ENCODE data around the gene HLCS. TPM values are rescaled to one million over a fixed set of nuclear protein-coding genes. Genes with fewer than 3 reads are reported as not detected.

The HLCS gene
- total RNA-seq, 1 experiment from 2014 or later, result 12.7 TPM

- H3T11ph ChIP-seq (ENCODE audit: low read length), result no peak overlapping the region
- DNase-seq, result no peak
- H3K27ac Mint-ChIP-seq, result no peak overlapping the region
- H3K79me2 ChIP-seq (ENCODE audit: insufficient read depth, low read length), result no peaks in the 10 kb centered on the region
- no peak overlapping the region for H3K23ac ChIP-seq (ENCODE audit: insufficient read length, low read depth, low read length)
- peaks cover 64% of the 10 kb centered on the region for H3K27me3 Mint-ChIP-seq (ENCODE audit: low read depth)
- H3K18ac ChIP-seq (ENCODE audit: insufficient read length, low read depth, low read length), result no peak overlapping the region
- H3K9ac ChIP-seq (ENCODE audit: extremely low read depth, insufficient read length, low read length), result no peak overlapping the region
- no peak overlapping the region for H2BK5ac ChIP-seq (ENCODE audit: insufficient read length, low read length)
- no peak overlapping the region for H3K14ac ChIP-seq (ENCODE audit: insufficient read depth, low read length)
- TF ChIP-seq CTCF (conservative IDR thresholded peaks at IDR 0.05), result no peak
- H3K27me3 ChIP-seq (ENCODE audit: insufficient read depth, low read length), result no peaks in the 10 kb centered on the region; the same call in 1 of the 2 replicates
- no peak overlapping the region for H4K5ac ChIP-seq (ENCODE audit: insufficient read length, low read depth, low read length)
- H3K23me2 ChIP-seq (ENCODE audit: insufficient read length, low read depth, low read length, poor library complexity, severe bottlenecking), result no peaks in the 10 kb centered on the region
- H2BK12ac ChIP-seq (ENCODE audit: insufficient read length, low read depth, low read length), result no peak overlapping the region
- H3K79me1 ChIP-seq (ENCODE audit: insufficient read depth, low read depth, low read length, poor library complexity, severe bottlenecking), result no peaks in the 10 kb centered on the region
- no peak overlapping the region for H4K91ac ChIP-seq (ENCODE audit: insufficient read length, low read depth, low read length)
- no peaks in the 10 kb centered on the region for H4K20me1 ChIP-seq (ENCODE audit: control insufficient read depth, insufficient read depth, insufficient read length)
- H4K8ac ChIP-seq (replicated peaks; ENCODE audit: insufficient read length, low read depth, low read length), result no peak overlapping the region
- H2BK120ac ChIP-seq (ENCODE audit: low read depth, low read length, poor library complexity, severe bottlenecking), result no peak overlapping the region
- whole genome bisulfite sequencing (ENCODE audit: extremely low coverage, insufficient read length, low lambda C conversion rate), result no CpG with 5 or more reads among the region's 18 CpGs
- H3K56ac ChIP-seq (ENCODE audit: insufficient read length, low read depth, low read length), result no peak overlapping the region
- H3K4me2 ChIP-seq (ENCODE audit: insufficient read depth, insufficient read length, low read length), result no peak overlapping the region
- no peak overlapping the region for H3K4ac ChIP-seq (ENCODE audit: low read depth, low read length)
- no peak overlapping the region for H2AFZ ChIP-seq (ENCODE audit: low read length)
- H2BK15ac ChIP-seq (ENCODE audit: low read depth, low read length), result no peak overlapping the region
- no peaks in the 10 kb centered on the region for H3K9me3 ChIP-seq (ENCODE audit: control insufficient read depth, low read depth, low read length)
- H3K4me3 Mint-ChIP-seq, result no peak overlapping the region
- no peak overlapping the region for H3K27ac ChIP-seq (ENCODE audit: insufficient read length, low read depth, low read length)
- peaks cover 12 to 20% of the 10 kb centered on the region in 2 experiments for H3K4me1 Mint-ChIP-seq
- no peaks in the 10 kb centered on the region for H3K9me3 Mint-ChIP-seq
- H3K36me3 Mint-ChIP-seq (ENCODE audit: insufficient read depth in 1 of 3, low read depth in 3 of 3), result no peaks in the 10 kb centered on the region
- no peak overlapping the region for H2AK5ac ChIP-seq (ENCODE audit: insufficient read length, low read length)
- peaks cover 2% of the 10 kb centered on the region; the same call in 1 of the 2 replicates for H3K4me1 ChIP-seq (ENCODE audit: insufficient read depth, low read length)
- H2BK20ac ChIP-seq (ENCODE audit: low read depth, low read length, poor library complexity, severe bottlenecking), result no peak overlapping the region
Observed at GRCh38 chr21:36718951-36719501, 247.4 kb downstream of the HLCS start.

All from H9 (cell line).